GM12872 (cell line): Measurements from ENCODE around the gene MOB2.

ENCODE experiments used
- CTCF ChIP-seq: IDR thresholded peaks from 3 replicates; pipeline ENCODE4 v1.5.1; 2011; ENCODE audit warnings: low read depth, mild to moderate bottlenecking, low read length, moderate library complexity; ENCODE audit not compliant: insufficient read depth

MOB2 gene

DNA sequence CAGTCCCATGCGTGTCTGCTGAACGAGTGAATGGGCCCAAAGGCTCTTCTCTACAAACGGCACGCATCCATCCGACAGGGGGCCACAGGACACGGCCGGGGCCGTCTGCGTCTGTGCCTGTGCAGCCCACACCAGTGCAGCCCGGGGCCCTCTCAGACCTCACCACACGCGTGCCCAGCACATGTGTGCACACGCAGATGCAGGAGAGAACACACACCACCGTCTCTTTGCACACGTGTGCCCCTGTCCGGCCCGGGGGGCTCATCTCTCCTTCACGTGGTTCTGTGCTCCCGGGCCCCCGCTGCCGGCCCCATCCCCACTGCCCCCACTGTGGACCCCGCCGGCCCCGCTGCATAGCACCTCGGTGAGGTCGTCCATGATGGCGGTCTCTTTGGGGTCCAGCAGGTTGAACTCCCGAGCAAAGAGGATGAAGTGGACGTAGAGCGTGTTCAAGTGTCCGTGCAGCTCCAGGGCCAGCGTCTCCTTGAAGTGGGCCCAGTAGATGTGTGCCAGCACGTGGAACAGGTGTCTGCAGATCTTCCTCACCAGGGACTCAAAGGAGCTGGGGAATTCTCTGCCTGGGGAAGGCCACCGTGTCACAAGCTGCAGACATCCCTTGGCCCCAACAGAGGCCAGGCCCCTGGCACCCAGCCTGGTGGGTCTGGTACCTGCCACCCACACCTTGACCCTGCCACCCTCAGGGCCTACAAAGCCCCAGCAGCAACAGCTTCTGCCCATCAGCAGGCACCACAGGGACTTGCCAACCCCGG, 16.5 kb downstream of the MOB2 start:
- TF ChIP-seq CTCF = no peak

- no peak for TF ChIP-seq CTCF
These were observed 17.2 kb downstream of the MOB2 start for GRCh38 chr11:1469287-1469910.

DNA sequence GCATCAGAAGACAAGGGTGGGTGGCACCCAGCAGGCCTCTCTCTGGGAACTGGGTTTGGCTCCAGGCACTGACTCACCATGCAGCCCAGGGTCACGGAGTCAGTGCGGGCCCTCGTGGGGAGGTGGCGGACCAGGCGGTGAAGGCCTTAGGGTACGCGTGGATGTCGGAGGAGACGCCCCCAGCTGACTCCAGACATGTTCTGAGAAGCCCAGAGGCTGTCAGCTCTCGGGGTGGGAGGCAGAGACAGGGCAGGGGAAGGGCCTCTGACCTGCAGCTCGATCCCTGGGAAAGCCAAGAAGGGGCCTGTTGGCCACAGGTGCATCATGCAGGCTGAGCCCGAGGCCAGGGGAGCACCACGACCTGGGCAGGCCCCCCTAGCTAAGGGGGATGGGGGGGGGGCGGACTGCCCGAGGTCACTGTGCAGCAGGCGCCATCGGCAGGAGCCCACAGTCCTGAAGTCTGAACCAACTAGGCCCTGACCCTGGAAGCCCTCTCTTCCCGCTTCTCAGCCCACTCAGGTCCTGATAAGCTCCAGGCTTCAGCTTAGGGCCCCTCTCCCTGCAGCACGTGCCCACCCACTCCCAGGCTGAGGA, 18.0 kb downstream of the MOB2 start:
- no peak for TF ChIP-seq CTCF

DNA sequence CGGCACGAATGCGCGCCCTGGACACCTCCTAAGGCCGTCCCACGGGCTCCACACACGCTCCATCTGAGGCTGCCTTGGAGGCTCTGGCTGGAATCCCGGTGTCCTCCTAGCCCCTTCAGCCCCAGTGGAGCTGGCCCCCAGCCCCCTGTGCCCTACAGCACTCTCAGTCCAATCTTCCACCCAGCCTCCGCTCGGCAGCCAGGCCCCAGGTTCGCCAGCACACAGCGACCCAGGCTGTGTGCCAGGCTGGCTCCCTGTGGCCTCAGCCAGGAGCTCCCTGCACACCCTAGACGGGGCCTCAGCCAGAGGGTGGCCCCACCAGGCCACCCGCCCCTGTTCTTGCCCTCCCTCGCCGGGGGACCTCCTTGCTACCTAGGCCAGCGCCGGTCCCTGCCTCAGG, 18.6 kb downstream of the MOB2 start:
- TF ChIP-seq CTCF = no peak

DNA sequence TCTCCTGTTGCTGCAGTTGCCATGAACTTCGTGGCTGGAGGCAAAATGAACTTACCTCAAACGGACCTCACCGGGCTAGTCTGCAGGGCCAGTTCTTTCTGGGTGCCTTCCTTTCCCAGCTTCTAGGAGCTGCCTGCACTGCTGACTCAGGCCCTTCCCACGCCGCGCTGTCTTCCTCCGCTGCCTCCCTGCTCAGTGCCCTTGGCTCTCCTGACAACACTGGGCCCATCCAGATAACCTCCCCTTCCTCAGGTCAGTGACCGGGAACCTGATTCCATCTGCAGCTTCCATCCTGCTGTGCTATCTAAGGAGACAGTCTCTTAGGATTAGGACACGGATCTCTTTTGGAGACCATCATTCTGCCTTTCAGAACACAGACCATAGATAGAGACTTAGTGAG, 19.3 kb downstream of the MOB2 start:
- no peak for TF ChIP-seq CTCF

DNA sequence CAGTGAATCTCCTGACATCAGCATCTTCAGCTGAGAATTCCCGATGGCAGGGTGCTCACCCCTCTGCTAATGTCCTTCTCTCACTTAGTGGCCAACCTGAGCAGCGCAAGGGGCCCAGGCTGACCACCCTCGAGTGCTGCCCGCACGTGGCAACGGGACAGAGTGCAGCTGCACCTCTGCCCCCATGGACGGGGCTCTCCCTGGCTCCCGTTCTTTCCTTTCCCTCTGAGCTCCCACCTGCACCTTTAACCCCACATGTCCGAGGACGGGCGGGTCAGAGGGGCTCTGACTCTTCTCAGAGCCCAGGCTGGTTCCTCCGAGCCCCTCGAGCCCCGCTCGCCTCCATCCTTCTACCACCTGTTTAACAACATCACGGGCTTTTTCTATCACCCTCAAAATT, 19.8 kb downstream of the MOB2 start:
- TF ChIP-seq CTCF = no peak

GRCh38 chr11:1463056-1463455, 23.5 kb downstream of the MOB2 start:
- no peak for TF ChIP-seq CTCF
